ENCODE results near the gene BRIP1.

DNA sequence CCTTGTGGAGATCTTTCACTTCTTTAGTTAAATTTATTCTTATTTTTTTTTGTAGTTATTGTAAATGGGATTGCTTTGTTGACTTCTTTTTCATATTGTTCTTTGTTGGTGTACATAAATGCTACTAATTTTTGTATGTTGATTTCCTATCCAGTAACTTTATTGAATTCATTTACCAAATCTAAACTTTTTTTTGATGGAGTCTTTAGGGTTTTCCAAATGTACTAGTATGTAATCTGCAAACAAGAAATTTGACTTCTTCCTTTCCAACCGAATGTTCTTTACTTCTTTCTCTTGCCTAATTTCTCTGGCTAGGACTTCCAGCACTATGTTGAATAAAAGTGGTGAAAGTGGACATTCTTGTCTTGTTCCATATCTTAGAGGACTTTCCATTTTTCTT is 230.5 kb downstream of the BRIP1 start:
- TF ChIP-seq, protein P1, sequence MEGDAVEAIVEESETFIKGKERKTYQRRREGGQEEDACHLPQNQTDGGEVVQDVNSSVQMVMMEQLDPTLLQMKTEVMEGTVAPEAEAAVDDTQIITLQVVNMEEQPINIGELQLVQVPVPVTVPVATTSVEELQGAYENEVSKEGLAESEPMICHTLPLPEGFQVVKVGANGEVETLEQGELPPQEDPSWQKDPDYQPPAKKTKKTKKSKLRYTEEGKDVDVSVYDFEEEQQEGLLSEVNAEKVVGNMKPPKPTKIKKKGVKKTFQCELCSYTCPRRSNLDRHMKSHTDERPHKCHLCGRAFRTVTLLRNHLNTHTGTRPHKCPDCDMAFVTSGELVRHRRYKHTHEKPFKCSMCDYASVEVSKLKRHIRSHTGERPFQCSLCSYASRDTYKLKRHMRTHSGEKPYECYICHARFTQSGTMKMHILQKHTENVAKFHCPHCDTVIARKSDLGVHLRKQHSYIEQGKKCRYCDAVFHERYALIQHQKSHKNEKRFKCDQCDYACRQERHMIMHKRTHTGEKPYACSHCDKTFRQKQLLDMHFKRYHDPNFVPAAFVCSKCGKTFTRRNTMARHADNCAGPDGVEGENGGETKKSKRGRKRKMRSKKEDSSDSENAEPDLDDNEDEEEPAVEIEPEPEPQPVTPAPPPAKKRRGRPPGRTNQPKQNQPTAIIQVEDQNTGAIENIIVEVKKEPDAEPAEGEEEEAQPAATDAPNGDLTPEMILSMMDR (IDR thresholded peaks at IDR 0.05) = no peak
- TF ChIP-seq GTF2I (CRISPR knock-in tag; conservative IDR thresholded peaks at IDR 0.05) = no peak
- TF ChIP-seq, protein P2, sequence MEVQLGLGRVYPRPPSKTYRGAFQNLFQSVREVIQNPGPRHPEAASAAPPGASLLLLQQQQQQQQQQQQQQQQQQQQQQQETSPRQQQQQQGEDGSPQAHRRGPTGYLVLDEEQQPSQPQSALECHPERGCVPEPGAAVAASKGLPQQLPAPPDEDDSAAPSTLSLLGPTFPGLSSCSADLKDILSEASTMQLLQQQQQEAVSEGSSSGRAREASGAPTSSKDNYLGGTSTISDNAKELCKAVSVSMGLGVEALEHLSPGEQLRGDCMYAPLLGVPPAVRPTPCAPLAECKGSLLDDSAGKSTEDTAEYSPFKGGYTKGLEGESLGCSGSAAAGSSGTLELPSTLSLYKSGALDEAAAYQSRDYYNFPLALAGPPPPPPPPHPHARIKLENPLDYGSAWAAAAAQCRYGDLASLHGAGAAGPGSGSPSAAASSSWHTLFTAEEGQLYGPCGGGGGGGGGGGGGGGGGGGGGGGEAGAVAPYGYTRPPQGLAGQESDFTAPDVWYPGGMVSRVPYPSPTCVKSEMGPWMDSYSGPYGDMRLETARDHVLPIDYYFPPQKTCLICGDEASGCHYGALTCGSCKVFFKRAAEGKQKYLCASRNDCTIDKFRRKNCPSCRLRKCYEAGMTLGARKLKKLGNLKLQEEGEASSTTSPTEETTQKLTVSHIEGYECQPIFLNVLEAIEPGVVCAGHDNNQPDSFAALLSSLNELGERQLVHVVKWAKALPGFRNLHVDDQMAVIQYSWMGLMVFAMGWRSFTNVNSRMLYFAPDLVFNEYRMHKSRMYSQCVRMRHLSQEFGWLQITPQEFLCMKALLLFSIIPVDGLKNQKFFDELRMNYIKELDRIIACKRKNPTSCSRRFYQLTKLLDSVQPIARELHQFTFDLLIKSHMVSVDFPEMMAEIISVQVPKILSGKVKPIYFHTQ (CRISPR knock-in tag; IDR thresholded peaks at IDR 0.05) = no peak
- TF ChIP-seq, protein P3, sequence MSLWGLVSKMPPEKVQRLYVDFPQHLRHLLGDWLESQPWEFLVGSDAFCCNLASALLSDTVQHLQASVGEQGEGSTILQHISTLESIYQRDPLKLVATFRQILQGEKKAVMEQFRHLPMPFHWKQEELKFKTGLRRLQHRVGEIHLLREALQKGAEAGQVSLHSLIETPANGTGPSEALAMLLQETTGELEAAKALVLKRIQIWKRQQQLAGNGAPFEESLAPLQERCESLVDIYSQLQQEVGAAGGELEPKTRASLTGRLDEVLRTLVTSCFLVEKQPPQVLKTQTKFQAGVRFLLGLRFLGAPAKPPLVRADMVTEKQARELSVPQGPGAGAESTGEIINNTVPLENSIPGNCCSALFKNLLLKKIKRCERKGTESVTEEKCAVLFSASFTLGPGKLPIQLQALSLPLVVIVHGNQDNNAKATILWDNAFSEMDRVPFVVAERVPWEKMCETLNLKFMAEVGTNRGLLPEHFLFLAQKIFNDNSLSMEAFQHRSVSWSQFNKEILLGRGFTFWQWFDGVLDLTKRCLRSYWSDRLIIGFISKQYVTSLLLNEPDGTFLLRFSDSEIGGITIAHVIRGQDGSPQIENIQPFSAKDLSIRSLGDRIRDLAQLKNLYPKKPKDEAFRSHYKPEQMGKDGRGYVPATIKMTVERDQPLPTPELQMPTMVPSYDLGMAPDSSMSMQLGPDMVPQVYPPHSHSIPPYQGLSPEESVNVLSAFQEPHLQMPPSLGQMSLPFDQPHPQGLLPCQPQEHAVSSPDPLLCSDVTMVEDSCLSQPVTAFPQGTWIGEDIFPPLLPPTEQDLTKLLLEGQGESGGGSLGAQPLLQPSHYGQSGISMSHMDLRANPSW (CRISPR knock-in tag; conservative IDR thresholded peaks at IDR 0.05; ENCODE audit: low read depth) = no peak
- TF ChIP-seq, protein P4, sequence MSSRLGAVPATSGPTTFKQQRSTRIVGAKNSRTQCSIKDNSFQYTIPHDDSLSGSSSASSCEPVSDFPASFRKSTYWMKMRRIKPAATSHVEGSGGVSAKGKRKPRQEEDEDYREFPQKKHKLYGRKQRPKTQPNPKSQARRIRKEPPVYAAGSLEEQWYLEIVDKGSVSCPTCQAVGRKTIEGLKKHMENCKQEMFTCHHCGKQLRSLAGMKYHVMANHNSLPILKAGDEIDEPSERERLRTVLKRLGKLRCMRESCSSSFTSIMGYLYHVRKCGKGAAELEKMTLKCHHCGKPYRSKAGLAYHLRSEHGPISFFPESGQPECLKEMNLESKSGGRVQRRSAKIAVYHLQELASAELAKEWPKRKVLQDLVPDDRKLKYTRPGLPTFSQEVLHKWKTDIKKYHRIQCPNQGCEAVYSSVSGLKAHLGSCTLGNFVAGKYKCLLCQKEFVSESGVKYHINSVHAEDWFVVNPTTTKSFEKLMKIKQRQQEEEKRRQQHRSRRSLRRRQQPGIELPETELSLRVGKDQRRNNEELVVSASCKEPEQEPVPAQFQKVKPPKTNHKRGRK (CRISPR knock-in tag; IDR thresholded peaks at IDR 0.05; ENCODE audit: borderline replicate concordance) = no peak
- no peak for TF ChIP-seq RELA (CRISPR knock-in tag; IDR thresholded peaks at IDR 0.05; ENCODE audit: borderline replicate concordance)
- TF ChIP-seq SMAD4 (CRISPR knock-in tag; IDR thresholded peaks at IDR 0.05) = no peak
- no peak for TF ChIP-seq NR1H2 (CRISPR knock-in tag; IDR thresholded peaks at IDR 0.05)
